ENCODE data around the gene ITIH4.

GRCh38 chr3:52830535-52831258 is at the start of gene ITIH4:
- TF ChIP-seq POLR2AphosphoS5 (IDR thresholded peaks at IDR 0.05) (no peak), POLR2A (IDR thresholded peaks at IDR 0.05; ENCODE audit: low read depth) (no peak), CTCF (IDR thresholded peaks at IDR 0.05) (no peak)

Measured in esophagus muscularis mucosa (tissue), 3 donors.